Lower lobe of right lung (tissue), 2 donors: ENCODE measurements around the gene SMARCA1. TPM values are rescaled to one million over a fixed set of nuclear protein-coding genes. Genes with fewer than 3 reads are reported as not detected.

Source experiments
- ATAC-seq, 2 donors: fragments of 200-7000 bp; cut with Tn5 transposase; one replicate each; pipeline ENCODE4 v1.9.1; 2020 to 2022; ENCODE audit warnings: mild to moderate bottlenecking in 2 of 2, moderate library complexity in 2 of 2
- DNase-seq: peaks from one replicate; pipeline ENCODE4 v3.0.0-alpha.2; 2020
- H3K27ac ChIP-seq: fragments of 200-600 bp; one replicate; pipeline ENCODE4 v1.8.0; 2022
- H3K27me3 ChIP-seq: fragments of 200-600 bp; one replicate; pipeline ENCODE4 v1.8.0; 2022; ENCODE audit warnings: low read depth
- H3K36me3 ChIP-seq: fragments of 200-600 bp; one replicate; pipeline ENCODE4 v1.8.0; 2022; ENCODE audit warnings: mild to moderate bottlenecking
- H3K4me1 ChIP-seq: fragments of 200-600 bp; one replicate; pipeline ENCODE4 v1.8.0; 2022
- H3K4me3 ChIP-seq: fragments of 200-600 bp; one replicate; pipeline ENCODE4 v1.8.0; 2022; ENCODE audit warnings: mild to moderate bottlenecking
- H3K9me3 ChIP-seq: fragments of 200-600 bp; one replicate; pipeline ENCODE4 v1.8.0; 2022
- intact Hi-C: fragments of 100-400 bp; cut with DNase I; formaldehyde crosslinking; loops from one replicate; pipeline ENCODE4 v1.11.0; 2022
- long read RNA-seq: library from polyadenylated mRNA; unstranded; transcript quantifications from one replicate; pipeline ENCODE4 v2.0.0, GENCODE V29; 2021
- total RNA-seq: library from RNA; stranded (reverse); fragmentation: NEBNext Ultra II Directional; extraction: Animal tissue kit (Norgen Biotek cat#: 25700); gene quantifications from one replicate; pipeline ENCODE4 v1.2.1, GENCODE V29; 2021
- TF ChIP-seq, protein P1 (sequence below): fragments of 200-600 bp; IDR thresholded peaks from one replicate; pipeline ENCODE4 v1.8.0; 2022; ENCODE audit warnings: antibody characterized with exemption, mild to moderate bottlenecking
- donor health status: DM: no; HTN: yes; CAD: no; lungs with severe emphysema.

SMARCA1 gene, protein sequence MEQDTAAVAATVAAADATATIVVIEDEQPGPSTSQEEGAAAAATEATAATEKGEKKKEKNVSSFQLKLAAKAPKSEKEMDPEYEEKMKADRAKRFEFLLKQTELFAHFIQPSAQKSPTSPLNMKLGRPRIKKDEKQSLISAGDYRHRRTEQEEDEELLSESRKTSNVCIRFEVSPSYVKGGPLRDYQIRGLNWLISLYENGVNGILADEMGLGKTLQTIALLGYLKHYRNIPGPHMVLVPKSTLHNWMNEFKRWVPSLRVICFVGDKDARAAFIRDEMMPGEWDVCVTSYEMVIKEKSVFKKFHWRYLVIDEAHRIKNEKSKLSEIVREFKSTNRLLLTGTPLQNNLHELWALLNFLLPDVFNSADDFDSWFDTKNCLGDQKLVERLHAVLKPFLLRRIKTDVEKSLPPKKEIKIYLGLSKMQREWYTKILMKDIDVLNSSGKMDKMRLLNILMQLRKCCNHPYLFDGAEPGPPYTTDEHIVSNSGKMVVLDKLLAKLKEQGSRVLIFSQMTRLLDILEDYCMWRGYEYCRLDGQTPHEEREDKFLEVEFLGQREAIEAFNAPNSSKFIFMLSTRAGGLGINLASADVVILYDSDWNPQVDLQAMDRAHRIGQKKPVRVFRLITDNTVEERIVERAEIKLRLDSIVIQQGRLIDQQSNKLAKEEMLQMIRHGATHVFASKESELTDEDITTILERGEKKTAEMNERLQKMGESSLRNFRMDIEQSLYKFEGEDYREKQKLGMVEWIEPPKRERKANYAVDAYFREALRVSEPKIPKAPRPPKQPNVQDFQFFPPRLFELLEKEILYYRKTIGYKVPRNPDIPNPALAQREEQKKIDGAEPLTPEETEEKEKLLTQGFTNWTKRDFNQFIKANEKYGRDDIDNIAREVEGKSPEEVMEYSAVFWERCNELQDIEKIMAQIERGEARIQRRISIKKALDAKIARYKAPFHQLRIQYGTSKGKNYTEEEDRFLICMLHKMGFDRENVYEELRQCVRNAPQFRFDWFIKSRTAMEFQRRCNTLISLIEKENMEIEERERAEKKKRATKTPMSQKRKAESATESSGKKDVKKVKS
- 23.2 TPM for total RNA-seq
- long read RNA-seq, transcript SMARCA1-201 (25 exons, 3,564 nt) = major isoform, 14 of 45 reads
- long read RNA-seq, transcript SMARCA1-203 (24 exons, 3,948 nt) = minor isoform, 13 of 45 reads
- long read RNA-seq, partial matches to known transcripts = 12 of 45 reads
- long read RNA-seq, other reads (novel, unspliced or antisense) = 6 of 45 reads

DNA sequence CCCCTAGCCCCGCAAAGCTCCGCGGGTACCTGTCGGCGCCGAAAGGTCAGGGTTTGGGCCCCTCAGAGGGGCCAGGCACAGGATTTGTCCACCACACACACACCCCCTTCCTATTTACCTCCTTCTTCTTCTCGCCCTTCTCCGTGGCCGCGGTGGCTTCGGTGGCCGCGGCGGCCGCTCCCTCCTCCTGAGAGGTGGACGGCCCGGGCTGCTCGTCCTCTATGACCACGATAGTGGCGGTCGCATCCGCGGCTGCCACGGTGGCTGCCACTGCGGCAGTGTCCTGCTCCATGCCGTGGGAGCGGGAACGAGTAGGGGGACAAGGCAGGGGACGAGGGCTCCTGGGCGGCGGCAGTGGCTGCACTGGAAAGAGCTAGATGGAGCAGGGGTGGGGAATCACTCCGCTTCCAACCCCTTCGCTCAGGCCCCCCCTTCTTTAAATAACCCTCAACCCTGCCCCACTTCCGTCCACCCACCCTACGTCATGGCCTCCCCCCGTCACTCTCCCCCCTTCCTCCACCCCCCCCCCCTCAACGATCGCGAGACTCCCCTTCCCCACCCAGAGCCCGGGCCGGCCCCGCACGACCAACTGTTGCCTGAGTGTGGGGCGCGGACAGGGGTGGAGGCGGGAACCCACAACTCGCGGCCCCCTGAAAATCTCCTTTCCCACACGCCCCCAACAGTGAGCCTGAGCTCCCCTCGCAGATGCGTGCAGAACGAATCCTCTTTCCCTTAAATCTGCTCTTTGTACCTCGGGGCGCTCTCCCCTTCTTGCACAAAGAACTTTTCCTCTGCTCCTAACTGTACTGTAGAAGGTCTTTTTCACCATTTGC lies at the start of gene SMARCA1:
SMARCA1 (minus strand) TSS at position 412 of the 833 bp plus-strand sequence; CDS start at position 292, 120 bp downstream.
- H3K36me3 ChIP-seq = no peaks in the 10 kb centered on the region
- DNase-seq (peak; percentile 50), ATAC-seq (peak; percentile 83 to 91)
- peak within 1 kb of the TSS; percentile 80 for H3K27ac ChIP-seq
- intact Hi-C loops = no loop called here
- no peaks in the 10 kb centered on the region for H3K27me3 ChIP-seq
- peak within 1 kb of the TSS; percentile 70 for H3K4me3 ChIP-seq
- no peaks in the 10 kb centered on the region for H3K9me3 ChIP-seq
- TF ChIP-seq, protein P1, sequence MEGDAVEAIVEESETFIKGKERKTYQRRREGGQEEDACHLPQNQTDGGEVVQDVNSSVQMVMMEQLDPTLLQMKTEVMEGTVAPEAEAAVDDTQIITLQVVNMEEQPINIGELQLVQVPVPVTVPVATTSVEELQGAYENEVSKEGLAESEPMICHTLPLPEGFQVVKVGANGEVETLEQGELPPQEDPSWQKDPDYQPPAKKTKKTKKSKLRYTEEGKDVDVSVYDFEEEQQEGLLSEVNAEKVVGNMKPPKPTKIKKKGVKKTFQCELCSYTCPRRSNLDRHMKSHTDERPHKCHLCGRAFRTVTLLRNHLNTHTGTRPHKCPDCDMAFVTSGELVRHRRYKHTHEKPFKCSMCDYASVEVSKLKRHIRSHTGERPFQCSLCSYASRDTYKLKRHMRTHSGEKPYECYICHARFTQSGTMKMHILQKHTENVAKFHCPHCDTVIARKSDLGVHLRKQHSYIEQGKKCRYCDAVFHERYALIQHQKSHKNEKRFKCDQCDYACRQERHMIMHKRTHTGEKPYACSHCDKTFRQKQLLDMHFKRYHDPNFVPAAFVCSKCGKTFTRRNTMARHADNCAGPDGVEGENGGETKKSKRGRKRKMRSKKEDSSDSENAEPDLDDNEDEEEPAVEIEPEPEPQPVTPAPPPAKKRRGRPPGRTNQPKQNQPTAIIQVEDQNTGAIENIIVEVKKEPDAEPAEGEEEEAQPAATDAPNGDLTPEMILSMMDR = no peak
- H3K4me1 ChIP-seq = peaks cover 7% of the 10 kb centered on the region

- no peak overlapping the region for H3K4me3 ChIP-seq
- H3K36me3 ChIP-seq = peaks cover 37% of the 10 kb centered on the region
- DNase-seq = no peak
- TF ChIP-seq, protein P1 = no peak
- H3K9me3 ChIP-seq = no peaks in the 10 kb centered on the region
- no peak overlapping the region for H3K27ac ChIP-seq
- ATAC-seq = no peak
- no peaks in the 10 kb centered on the region for H3K4me1 ChIP-seq
- intact Hi-C loops = no loop called here
- no peaks in the 10 kb centered on the region for H3K27me3 ChIP-seq
Observed at GRCh38 chrX:129572422-129572821, 49.1 kb upstream of the SMARCA1 start.

DNA sequence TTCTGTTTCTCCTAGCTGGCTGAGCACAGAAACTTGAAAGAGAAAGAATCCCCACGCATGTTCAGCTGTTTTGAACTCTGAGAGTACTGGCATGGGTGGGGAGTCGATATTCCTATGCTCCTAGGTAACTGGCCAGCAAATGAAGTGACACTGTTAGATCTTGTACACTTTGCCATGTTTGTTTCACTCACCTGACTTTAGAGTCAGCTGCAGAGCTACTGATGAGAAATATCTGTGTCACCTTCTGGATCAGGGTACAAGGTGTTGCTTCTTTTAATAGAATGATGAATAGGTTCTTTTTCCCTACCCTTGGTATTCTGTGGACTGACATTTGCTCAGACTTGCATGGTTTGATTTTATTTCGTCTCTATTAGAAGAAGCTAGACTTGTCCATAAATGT lies 45.1 kb upstream of the SMARCA1 start:
- intact Hi-C loops = no loop called here
- Histone ChIP-seq H3K4me1 (peaks cover 5% of the 10 kb centered on the region), H3K9me3 (no peaks in the 10 kb centered on the region), H3K27me3 (no peaks in the 10 kb centered on the region), H3K4me3 (no peak overlapping the region), H3K36me3 (peaks cover 15% of the 10 kb centered on the region), H3K27ac (no peak overlapping the region)
- DNase-seq (no peak), ATAC-seq (no peak)
- TF ChIP-seq, protein P1 = no peak

GRCh38 chrX:129566073-129566472 lies 42.8 kb upstream of the SMARCA1 start:
- no peak for DNase-seq
- peaks cover 32% of the 10 kb centered on the region for H3K36me3 ChIP-seq
- TF ChIP-seq, protein P1 = no peak
- H3K27ac ChIP-seq = no peak overlapping the region
- no peaks in the 10 kb centered on the region for H3K9me3 ChIP-seq
- H3K4me1 ChIP-seq = peaks cover 5% of the 10 kb centered on the region
- intact Hi-C loops = no loop called here
- no peak for ATAC-seq
- no peaks in the 10 kb centered on the region for H3K27me3 ChIP-seq
- H3K4me3 ChIP-seq = no peak overlapping the region
